ENCODE data around the gene CPXM1.

DNA sequence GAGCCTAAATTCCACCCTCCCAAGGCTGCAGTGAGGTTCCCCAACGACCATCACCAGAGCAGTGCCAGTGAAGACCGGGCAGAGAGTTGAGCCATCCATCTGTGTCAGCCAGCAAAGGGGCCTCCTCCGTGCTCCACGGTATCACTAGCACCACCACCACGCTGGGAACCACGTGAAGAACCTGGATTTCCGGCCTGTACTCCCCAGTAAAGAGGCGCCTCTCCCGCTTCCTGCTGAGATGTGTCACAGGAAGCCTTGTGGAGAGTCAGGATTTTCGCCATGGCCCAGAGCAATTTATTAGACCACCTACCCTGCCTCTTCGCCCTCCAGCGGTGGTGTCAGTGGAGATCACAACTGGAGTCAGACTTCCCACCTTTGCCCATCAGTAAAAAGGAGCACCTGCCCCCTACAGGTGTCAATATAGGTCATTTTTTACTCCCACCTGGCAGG lies 28.8 kb downstream of the CPXM1 start:
- TF ChIP-seq EZH2 (IDR thresholded peaks at IDR 0.05; ENCODE audit: low read length, unreplicated experiment) (no peak), CTCF (conservative IDR thresholded peaks at IDR 0.05; ENCODE audit: low read depth, low read length) (no peak; the same call in 1 of the 2 replicates), EZH2phosphoT487 (IDR thresholded peaks at IDR 0.05; ENCODE audit: borderline replicate concordance, low read length) (no peak)
